OCI-LY7 (cell line): ENCODE results near the gene MON1A.

Experiments
- CTCF ChIP-seq: fragments of 200-600 bp; sonication (generic); conservative IDR thresholded peaks from 2 replicates; pipeline ENCODE4 v1.5.1; 2014; ENCODE audit warnings: mild to moderate bottlenecking, antibody characterized with exemption, low read length, moderate library complexity, mixed read lengths
- EZH2phosphoT487 ChIP-seq: fragments of 200-600 bp; sonication (generic); IDR thresholded peaks from 2 replicates; pipeline ENCODE4 v1.6.1; 2018; ENCODE audit warnings: low read depth, borderline replicate concordance, mild to moderate bottlenecking, mixed run types, antibody characterized with exemption, low read length, moderate library complexity, mixed read lengths

- no peak for TF ChIP-seq CTCF
- TF ChIP-seq EZH2phosphoT487 = no peak
Observed at GRCh38 chr3:49939858-49940666, 10.5 kb upstream of the MON1A start, which contains the start of gene RBM6.
